Stimulated activated CD8-positive, alpha-beta memory T cell treated with anti-CD3 and anti-CD28 coated beads, Interleukin-4, amount 100 ng/mL, for 24 hours (primary cell): Measurements from ENCODE around the gene CFAP91.

Experiments
- DNase-seq: peaks from one replicate; pipeline ENCODE4 v3.0.0-alpha.2; 2020; ENCODE audit warnings: low read depth

CFAP91 gene

DNA sequence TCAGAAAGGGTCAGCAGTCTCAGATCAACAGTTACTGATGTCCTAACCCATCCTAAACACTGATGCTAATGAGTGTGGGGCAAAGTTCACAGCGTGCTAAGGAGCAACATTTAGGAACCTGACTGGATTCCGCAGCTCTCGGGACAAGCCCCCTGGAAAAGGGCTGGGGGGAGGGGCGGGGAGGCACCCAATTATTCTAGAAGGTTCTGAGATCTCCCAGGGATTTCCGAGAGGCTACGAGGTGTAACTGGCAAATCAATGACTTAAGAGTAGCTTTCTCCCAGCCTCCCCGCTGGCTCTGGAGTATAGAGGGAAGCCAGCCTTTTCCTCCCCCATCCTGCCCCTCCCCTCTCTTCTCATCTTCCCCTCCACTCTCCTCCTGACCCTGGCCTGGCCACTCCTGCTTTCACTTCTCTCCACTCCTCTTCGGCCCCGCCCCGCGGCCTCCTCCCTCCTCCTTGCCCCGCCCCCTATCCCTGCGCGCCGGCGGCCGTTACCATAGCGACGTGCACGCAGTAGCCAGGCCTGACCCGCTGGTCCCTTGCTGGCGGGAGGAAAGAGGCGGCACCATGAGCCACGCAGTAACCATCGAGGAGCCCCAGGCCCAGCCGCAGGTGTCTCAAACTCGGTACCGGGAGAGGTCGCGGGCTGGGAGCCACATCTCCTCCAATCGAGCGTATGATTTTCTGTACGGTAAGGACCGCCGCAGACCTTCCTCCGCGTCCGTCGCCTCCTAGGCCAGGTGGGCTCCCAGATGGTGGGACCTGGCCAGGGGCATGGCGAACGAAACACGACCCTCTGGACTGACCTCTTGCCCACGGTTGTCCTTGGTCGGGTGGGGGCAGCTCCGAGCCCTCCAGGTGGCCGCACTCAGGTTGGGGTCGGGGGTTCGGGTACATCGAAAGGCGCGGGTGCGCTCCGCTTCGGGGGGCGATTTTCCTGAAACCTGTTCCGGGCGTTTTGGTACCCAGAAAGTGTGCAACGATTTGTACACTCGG, at the start of gene CFAP91:
Gene CFAP91, plus strand, starts transcription at position 493 of the 998 bp plus-strand sequence. Its CDS starts 77 bp downstream, at position 570.
- DNase-seq, result peak; percentile 76

DNA sequence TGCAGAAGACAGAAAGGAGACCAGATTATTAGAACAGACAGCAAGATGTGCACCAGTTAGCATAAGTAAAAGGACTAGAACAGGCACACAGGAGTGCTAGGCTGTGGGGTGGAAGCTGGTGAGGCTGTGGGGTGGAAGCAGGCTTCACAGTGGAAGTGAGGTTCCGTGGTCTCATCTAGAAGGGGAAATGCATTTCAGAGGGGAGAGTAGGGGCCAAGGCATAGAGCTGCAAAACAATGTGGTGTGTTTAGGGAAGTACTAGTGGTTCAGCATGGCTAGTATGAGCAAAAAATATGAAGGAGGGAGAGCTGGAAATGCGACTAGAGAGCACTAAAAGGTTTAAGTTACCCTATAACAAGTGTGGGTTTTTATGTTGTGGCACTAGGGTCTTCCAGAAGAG, 48.9 kb upstream of the CFAP91 start:
- no peak for DNase-seq

DNA sequence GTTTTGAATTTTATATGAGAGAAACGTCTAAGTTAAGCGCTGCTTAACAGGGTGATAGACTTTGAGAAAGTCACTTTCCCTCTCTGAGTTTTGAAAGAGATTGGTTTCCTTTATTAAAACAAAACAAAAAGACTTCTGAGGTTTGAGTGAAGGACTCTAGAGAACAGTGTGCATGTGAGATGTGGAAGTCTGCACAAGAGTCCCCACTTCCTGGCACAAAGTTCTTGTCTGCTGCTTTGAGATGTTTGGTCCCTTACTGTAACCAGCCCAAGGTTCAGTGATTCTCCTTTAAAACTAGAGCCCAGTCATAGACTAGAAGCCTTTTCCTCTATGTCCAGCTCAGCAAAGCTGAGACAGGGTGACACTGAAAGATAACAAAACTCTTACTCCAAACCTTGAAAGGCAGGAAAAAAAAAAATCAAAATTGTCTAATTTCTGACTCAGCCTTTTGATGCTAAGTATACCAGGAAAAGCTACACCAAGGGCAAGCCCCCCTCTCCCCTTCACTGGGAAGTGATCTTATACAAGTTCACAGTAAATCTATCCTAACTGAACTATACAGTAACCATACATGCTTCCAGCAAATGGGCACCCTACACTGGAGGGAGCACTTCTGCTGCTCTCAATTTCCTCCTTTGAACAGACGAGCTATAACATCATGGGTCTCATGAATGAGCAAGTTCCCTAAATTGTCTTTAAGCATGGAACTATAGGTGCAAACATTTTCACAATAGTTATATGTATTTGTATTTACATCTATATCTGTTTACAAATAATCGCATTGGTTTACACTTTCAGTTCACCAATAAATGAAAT, 44.7 kb upstream of the CFAP91 start:
- no peak for DNase-seq

DNA sequence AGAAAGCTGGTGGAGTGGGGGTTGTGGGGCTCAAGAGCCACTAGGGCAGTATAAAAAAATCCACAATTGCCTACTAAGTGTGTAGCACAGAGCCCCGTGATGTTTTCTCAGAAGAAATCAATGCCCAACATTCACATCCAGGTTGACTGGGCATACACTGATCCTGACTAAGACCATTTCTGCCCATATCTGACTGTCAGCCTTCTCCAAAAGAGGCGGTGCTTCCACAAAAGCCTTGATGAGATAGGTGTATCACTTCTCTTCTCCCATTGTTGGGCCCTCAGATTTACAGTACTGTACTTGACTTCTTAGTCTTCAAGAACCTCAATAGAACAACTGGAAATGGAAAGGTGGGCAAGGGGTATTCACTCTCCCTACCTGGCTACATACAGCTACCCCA, 43.8 kb upstream of the CFAP91 start:
- DNase-seq, result no peak

DNA sequence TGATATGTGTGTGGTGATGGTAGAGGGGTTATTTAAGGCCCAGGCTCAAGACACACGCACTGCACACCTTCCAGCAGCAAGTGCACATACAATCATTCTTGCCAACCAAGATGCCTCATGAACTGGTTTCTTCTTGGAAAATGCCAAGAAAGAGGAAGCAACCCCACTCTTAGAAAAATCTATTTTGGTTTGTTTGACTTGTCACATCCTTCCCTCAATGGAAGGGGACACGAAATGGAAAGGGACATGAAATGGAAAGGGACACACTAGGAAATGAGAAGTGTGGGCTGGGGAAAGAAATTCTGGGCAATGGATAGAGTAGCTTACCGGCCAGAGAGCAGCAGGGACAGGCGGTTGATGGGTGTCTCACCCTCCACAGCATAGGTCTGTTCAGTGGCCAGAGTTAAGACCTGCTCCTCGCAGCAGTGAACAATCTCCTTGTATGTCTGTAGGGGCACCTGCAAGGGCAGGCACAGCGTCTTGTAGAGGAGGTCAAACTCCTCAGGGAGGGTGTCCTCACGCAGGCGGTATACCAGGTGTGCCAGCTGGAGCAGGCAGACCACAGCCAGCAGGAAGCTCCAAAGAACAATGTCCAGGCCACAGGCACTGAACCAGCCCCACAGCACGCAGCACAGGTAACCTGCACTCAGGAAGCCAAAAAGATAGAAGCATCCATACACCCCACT, 43.1 kb upstream of the CFAP91 start:
- DNase-seq, result no peak

- no peak for DNase-seq
Observed at GRCh38 chr3:119660474-119661440, 42.1 kb upstream of the CFAP91 start, which contains the start of gene POPDC2. POPDC2 (minus strand) TSS chr3:119660589; CDS start chr3:119660423, 166 bp downstream.

GRCh38 chr3:119662604-119663373, 40.0 kb upstream of the CFAP91 start:
- no peak for DNase-seq

DNA sequence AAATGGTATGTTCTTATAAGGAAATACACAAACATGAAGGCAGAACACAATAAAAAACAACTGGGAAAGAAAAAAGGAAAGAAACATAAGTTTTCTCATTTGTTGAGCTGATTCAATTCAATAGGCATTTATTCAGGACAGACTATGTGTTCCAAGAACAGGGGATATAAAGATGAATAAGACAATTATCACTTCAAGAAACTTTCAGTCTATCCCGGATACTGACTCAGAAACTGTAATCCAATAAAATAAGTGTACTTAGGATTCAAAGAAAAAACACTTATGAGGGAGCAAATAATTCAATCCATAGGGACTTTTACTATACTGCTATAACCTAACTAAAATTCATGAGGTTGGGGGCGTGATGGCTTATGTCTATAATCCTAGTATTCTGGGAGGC, 38.9 kb upstream of the CFAP91 start:
- DNase-seq, result no peak

GRCh38 chr3:119664370-119664769, 38.5 kb upstream of the CFAP91 start:
- DNase-seq, result no peak

GRCh38 chr3:119664850-119665379, 37.9 kb upstream of the CFAP91 start:
- DNase-seq, result no peak

DNA sequence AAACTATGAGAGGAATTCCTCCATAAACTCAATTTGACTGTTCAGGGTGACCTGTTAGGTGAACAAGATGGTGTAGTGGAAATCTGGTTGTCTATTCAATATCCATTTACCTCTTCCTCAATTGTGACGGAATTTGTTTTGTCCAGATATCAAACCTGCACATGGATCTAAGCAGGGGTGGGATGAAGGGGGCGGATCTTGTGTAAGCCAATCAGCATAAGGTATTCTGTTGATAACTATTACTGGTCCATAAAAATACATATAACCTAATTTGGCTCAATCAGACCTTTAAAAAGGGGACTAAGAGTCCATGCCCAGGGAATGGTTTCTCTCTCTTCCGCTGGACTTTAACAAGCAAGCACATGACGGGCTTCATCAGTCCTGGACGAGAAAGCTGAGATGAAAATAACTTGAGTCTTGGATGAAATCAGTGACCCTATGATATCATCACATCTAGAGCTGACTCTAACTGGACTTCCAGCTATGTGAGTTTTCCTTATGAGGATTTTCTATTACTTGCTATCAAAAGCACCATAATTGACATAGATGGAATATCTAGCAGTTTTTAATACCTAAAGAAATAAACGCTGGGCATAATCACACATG, 36.8 kb upstream of the CFAP91 start:
- DNase-seq, result no peak

DNA sequence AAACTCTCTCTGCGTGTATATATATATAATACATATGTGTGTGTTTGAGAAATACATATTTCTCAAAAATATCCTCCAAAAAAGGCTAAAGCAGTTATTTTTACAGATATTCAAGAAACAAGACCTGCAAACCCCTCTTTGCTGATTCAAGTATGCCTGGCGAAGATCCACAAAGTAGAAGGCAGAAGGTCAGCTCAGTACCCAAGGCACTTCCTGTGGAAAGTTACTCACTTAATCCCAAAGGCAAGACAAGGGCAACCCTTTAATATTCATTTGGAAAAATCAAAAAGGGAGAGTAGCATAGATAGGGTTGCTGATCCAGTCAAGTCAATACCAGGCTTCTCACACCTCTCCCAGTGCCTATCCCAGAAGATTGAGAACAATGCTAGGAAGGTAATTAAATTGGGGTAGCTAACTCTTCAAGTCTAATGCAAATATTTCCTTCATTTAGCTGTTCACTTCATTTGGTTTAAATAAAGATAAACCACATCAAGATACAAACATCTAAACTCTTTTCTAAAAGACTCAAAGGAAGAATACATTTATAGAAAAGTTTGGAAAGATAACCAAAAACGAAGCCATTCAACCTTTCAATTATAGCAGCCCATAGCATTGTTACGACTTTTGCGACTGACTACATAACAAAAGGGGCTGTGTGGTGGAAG, 32.8 kb upstream of the CFAP91 start:
- no peak for DNase-seq

- no peak for DNase-seq
Observed at GRCh38 chr3:119672776-119673175, 30.0 kb upstream of the CFAP91 start.

GRCh38 chr3:119673875-119674274, 28.9 kb upstream of the CFAP91 start:
- DNase-seq, result no peak

GRCh38 chr3:119675188-119675874, 27.5 kb upstream of the CFAP91 start:
- no peak for DNase-seq

DNA sequence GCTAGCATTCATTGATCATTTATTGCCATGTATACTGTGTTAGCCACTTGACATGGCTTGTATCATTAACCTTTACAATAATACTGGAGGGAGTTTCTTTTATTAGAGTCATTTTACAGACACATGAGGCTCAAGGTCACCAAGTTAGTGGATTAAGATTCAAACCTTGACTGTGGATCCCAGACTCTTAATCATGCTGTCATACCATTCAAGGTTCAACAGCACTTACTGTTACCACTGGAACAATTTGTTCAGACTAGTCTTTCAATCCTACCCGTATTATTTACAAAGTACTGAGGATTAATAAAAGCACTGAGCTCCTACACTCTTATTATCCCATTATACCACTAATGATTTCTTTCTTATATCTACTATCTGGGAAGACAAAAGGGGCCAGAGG, 26.8 kb upstream of the CFAP91 start:
- DNase-seq, result no peak

GRCh38 chr3:119676771-119677640, 25.8 kb upstream of the CFAP91 start, which contains the start of gene COX17:
COX17 (minus strand) TSS chr3:119677406; CDS start chr3:119677310, 96 bp downstream.
- DNase-seq, result peak; percentile 91
